ENCODE measurements around the gene LYRM7.

LYRM7 gene

GRCh38 chr5:131209506-131210150, 38.9 kb downstream of the LYRM7 start:
- H3K27ac ChIP-seq, result peak overlapping the region; percentile 33
- no peak for TF ChIP-seq CTCF (IDR thresholded peaks at IDR 0.05; ENCODE audit: low read depth, low read length)
- no peak overlapping the region for H3K4me3 ChIP-seq (ENCODE audit: low read depth, low read length)
- no peaks in the 10 kb centered on the region for H3K36me3 ChIP-seq
- DNase-seq, result peak; percentile 43
- no peaks in the 10 kb centered on the region for H3K27me3 ChIP-seq (ENCODE audit: insufficient read depth, low read depth, severe bottlenecking)
- H3K9me3 ChIP-seq (ENCODE audit: severe bottlenecking), result no peaks in the 10 kb centered on the region

- no peaks in the 10 kb centered on the region for H3K27me3 ChIP-seq (ENCODE audit: insufficient read depth, low read depth, severe bottlenecking)
- H3K4me3 ChIP-seq (ENCODE audit: low read depth, low read length), result no peak overlapping the region
- H3K9me3 ChIP-seq (ENCODE audit: severe bottlenecking), result no peaks in the 10 kb centered on the region
- no peak for TF ChIP-seq CTCF (IDR thresholded peaks at IDR 0.05; ENCODE audit: low read depth, low read length)
- no peak for DNase-seq
- no peaks in the 10 kb centered on the region for H3K36me3 ChIP-seq
- peak overlapping the region; percentile 33 for H3K27ac ChIP-seq
These were observed 39.4 kb downstream of the LYRM7 start for GRCh38 chr5:131210151-131210510.

GRCh38 chr5:131211669-131212068, 40.9 kb downstream of the LYRM7 start:
- DNase-seq, result no peak
- Histone ChIP-seq H3K27me3 (ENCODE audit: insufficient read depth, low read depth, severe bottlenecking) (no peaks in the 10 kb centered on the region), H3K9me3 (ENCODE audit: severe bottlenecking) (no peaks in the 10 kb centered on the region), H3K4me3 (ENCODE audit: low read depth, low read length) (no peak overlapping the region), H3K36me3 (no peaks in the 10 kb centered on the region), H3K27ac (no peak overlapping the region)
- no peak for TF ChIP-seq CTCF (IDR thresholded peaks at IDR 0.05; ENCODE audit: low read depth, low read length)

- no peaks in the 10 kb centered on the region for H3K27me3 ChIP-seq (ENCODE audit: insufficient read depth, low read depth, severe bottlenecking)
- DNase-seq, result no peak
- no peaks in the 10 kb centered on the region for H3K9me3 ChIP-seq (ENCODE audit: severe bottlenecking)
- H3K27ac ChIP-seq, result no peak overlapping the region
- H3K4me3 ChIP-seq (ENCODE audit: low read depth, low read length), result no peak overlapping the region
- no peaks in the 10 kb centered on the region for H3K36me3 ChIP-seq
- no peak for TF ChIP-seq CTCF (IDR thresholded peaks at IDR 0.05; ENCODE audit: low read depth, low read length)
These were observed 41.8 kb downstream of the LYRM7 start for GRCh38 chr5:131212471-131213021.

GRCh38 chr5:131214609-131215227, 44.0 kb downstream of the LYRM7 start:
- H3K9me3 ChIP-seq (ENCODE audit: severe bottlenecking), result no peaks in the 10 kb centered on the region
- no peaks in the 10 kb centered on the region for H3K27me3 ChIP-seq (ENCODE audit: insufficient read depth, low read depth, severe bottlenecking)
- H3K27ac ChIP-seq, result no peak overlapping the region
- no peak for DNase-seq
- no peak for TF ChIP-seq CTCF (IDR thresholded peaks at IDR 0.05; ENCODE audit: low read depth, low read length)
- no peaks in the 10 kb centered on the region for H3K36me3 ChIP-seq
- H3K4me3 ChIP-seq (ENCODE audit: low read depth, low read length), result no peak overlapping the region
